GM19328 (cell line): ENCODE data around the gene PEG3.

Source experiments
- ATAC-seq: cut with Tn5 transposase; IDR thresholded peaks from one replicate; pipeline ENCODE4 v1.9.1; 2021; ENCODE audit warnings: mild to moderate bottlenecking, moderate library complexity; ENCODE audit not compliant: unreplicated experiment

Gene PEG3

GRCh38 chr19:56839652-56840450 lies 675 bp downstream of the PEG3 start:
- ATAC-seq = no peak

- no peak for ATAC-seq
Observed at GRCh38 chr19:56838909-56839651, 1.4 kb downstream of the PEG3 start.

GRCh38 chr19:56838024-56838908 lies 2.3 kb downstream of the PEG3 start:
- ATAC-seq = no peak

GRCh38 chr19:56837492-56838023 lies 3.0 kb downstream of the PEG3 start:
- ATAC-seq = no peak

- ATAC-seq = no peak
Observed at GRCh38 chr19:56837004-56837403, 3.5 kb downstream of the PEG3 start.

- ATAC-seq = no peak
Observed at GRCh38 chr19:56836059-56836458, 4.5 kb downstream of the PEG3 start.

- ATAC-seq = no peak
Observed at GRCh38 chr19:56835401-56835800, 5.1 kb downstream of the PEG3 start.

- ATAC-seq = no peak
Observed at GRCh38 chr19:56834564-56835375, 5.8 kb downstream of the PEG3 start.

- no peak for ATAC-seq
Observed at GRCh38 chr19:56832352-56832928, 8.1 kb downstream of the PEG3 start.

- ATAC-seq = no peak
Observed at GRCh38 chr19:56831255-56831654, 9.3 kb downstream of the PEG3 start.

GRCh38 chr19:56829596-56829995 lies 10.9 kb downstream of the PEG3 start:
- no peak for ATAC-seq

- no peak for ATAC-seq
Observed at GRCh38 chr19:56827708-56828107, 12.8 kb downstream of the PEG3 start.

- no peak for ATAC-seq
Observed at GRCh38 chr19:56823956-56824355, 16.6 kb downstream of the PEG3 start.

- ATAC-seq = no peak
Observed at GRCh38 chr19:56823417-56823816, 17.1 kb downstream of the PEG3 start.

- no peak for ATAC-seq
Observed at GRCh38 chr19:56822755-56823154, 17.8 kb downstream of the PEG3 start.

- ATAC-seq = no peak
Observed at GRCh38 chr19:56821675-56822074, 18.9 kb downstream of the PEG3 start.

GRCh38 chr19:56821209-56821608 lies 19.3 kb downstream of the PEG3 start:
- no peak for ATAC-seq

- ATAC-seq = no peak
Observed at GRCh38 chr19:56819166-56819565, 21.4 kb downstream of the PEG3 start.

GRCh38 chr19:56814656-56815055 lies 25.9 kb downstream of the PEG3 start:
- ATAC-seq = no peak

- ATAC-seq = no peak
Observed at GRCh38 chr19:56813531-56813930, 27.0 kb downstream of the PEG3 start.
